K562 (cell line): Measurements from ENCODE around the gene C1orf167. TPM values are rescaled to one million over a fixed set of nuclear protein-coding genes. Genes with fewer than 3 reads are reported as not detected.
A peak's percentile ranks its signal among the peaks of the same experiment; 100 is the strongest.

Experiments used
- ATF2 ChIP-seq: sonication (generic); formaldehyde crosslinking; IDR thresholded peaks from 2 replicates; pipeline ENCODE4 v1.8.1; 2022; ENCODE audit warnings: missing genetic modification reagents
- BDP1 ChIP-seq: IDR thresholded peaks from 3 replicates; pipeline ENCODE4 v1.6.1; 2011; ENCODE audit not compliant: insufficient read length, insufficient read depth
- BRD4 ChIP-seq: fragments of 200-600 bp; sonication (generic); IDR thresholded peaks from 2 replicates; pipeline ENCODE4 v1.6.1; 2017; ENCODE audit warnings: inconsistent platforms
- CCAR2 ChIP-seq: fragments of 200-400 bp; formaldehyde crosslinking; IDR thresholded peaks from 2 replicates; pipeline ENCODE4 v1.6.1; 2017; ENCODE audit warnings: mild to moderate bottlenecking, low read depth, low read length
- CREM ChIP-seq: IDR thresholded peaks from 2 replicates; pipeline ENCODE4 v1.6.1; 2014; ENCODE audit warnings: antibody characterized with exemption, low read depth
- CXXC5 ChIP-seq: fragments of 250-450 bp; sonication (Bioruptor Pico); IDR thresholded peaks from 2 replicates; pipeline ENCODE4 v1.8.0; 2022; ENCODE audit warnings: inconsistent platforms, mild to moderate bottlenecking, moderate library complexity
- DDX20 ChIP-seq: fragments of 450-650 bp; IDR thresholded peaks from 2 replicates; pipeline ENCODE4 v1.6.1; 2016; ENCODE audit warnings: missing genetic modification characterization, low read depth, mild to moderate bottlenecking, missing compliant biosample characterization, moderate library complexity
- DMBX1 ChIP-seq: fragments of 250-450 bp; sonication (Bioruptor Pico); IDR thresholded peaks from 2 replicates; pipeline ENCODE4 v1.8.0; 2022; ENCODE audit warnings: inconsistent platforms, mild to moderate bottlenecking, moderate library complexity, borderline replicate concordance
- GTF2E2 ChIP-seq: fragments of 200-800 bp; sonication (Bioruptor generic); IDR thresholded peaks from 2 replicates; pipeline ENCODE4 v1.6.1; 2016; ENCODE audit warnings: missing genetic modification characterization, missing compliant biosample characterization
- ILK ChIP-seq: fragments of 450-650 bp; IDR thresholded peaks from 2 replicates; pipeline ENCODE4 v1.6.1; 2016; ENCODE audit warnings: missing genetic modification characterization, low read depth, mild to moderate bottlenecking, missing compliant biosample characterization, moderate library complexity, borderline replicate concordance
- JUN ChIP-seq, 2 experiments: sonication (generic) in 1 of 2; formaldehyde crosslinking in 1 of 2; IDR thresholded peaks; 2 replicates each; pipeline versions ENCODE4 v1.6.1 to v1.8.0; 2012 to 2022; ENCODE audit warnings: borderline replicate concordance in 2 of 2, mild to moderate bottlenecking in 2 of 2, improper control_type of control experiment in 1 of 2, low read depth in 1 of 2, low read length in 1 of 2, missing genetic modification reagents in 1 of 2
- MAX ChIP-seq: sonication (generic); formaldehyde crosslinking; IDR thresholded peaks from 2 replicates; pipeline ENCODE4 v1.9.0; 2022; ENCODE audit warnings: mild to moderate bottlenecking, missing genetic modification reagents
- NFRKB ChIP-seq: fragments of 450-650 bp; IDR thresholded peaks from 2 replicates; pipeline ENCODE4 v1.6.1; 2016; ENCODE audit warnings: low read depth
- POLR2AphosphoS5 ChIP-seq: IDR thresholded peaks from 2 replicates; pipeline ENCODE4 v1.6.1; 2011; ENCODE audit warnings: mild to moderate bottlenecking, low read depth, low read length, moderate library complexity; ENCODE audit not compliant: control insufficient read depth, insufficient read depth
- RBBP5 ChIP-seq: fragments of 200-600 bp; sonication (generic); IDR thresholded peaks from 2 replicates; pipeline ENCODE4 v1.6.1; 2012; ENCODE audit warnings: borderline replicate concordance, mild to moderate bottlenecking, low read length, control low read depth, inconsistent platforms; ENCODE audit not compliant: insufficient read depth, poor library complexity, severe bottlenecking
- RCOR1 ChIP-seq, 2 experiments: IDR thresholded peaks; 2 replicates each; pipeline ENCODE4 v1.6.1; 2012; ENCODE audit warnings: low read depth in 2 of 2, low read length in 2 of 2, borderline replicate concordance in 1 of 2, improper control_type of control experiment in 1 of 2
- TFAP4 ChIP-seq: sonication (generic); formaldehyde crosslinking; IDR thresholded peaks from 2 replicates; pipeline ENCODE4 v1.8.0; 2022; ENCODE audit warnings: missing genetic modification reagents, mild to moderate bottlenecking, moderate library complexity, borderline replicate concordance
- TOE1 ChIP-seq, 2 experiments: fragments of 450-650 bp in 1 of 2; sonication (generic) in 1 of 2; formaldehyde crosslinking in 1 of 2; IDR thresholded peaks; 2 replicates each; pipeline versions ENCODE4 v1.7.1 to v1.8.0; 2016 to 2022; ENCODE audit warnings: borderline replicate concordance in 2 of 2, mild to moderate bottlenecking in 2 of 2, antibody characterized with exemption in 1 of 2, inconsistent platforms in 1 of 2, low read depth in 1 of 2, missing genetic modification reagents in 1 of 2, moderate library complexity in 1 of 2
- WHSC1 ChIP-seq: IDR thresholded peaks from one replicate; pipeline ENCODE4 v1.6.1; 2012; ENCODE audit warnings: low read length, control low read depth, inconsistent platforms
- XRCC3 ChIP-seq: fragments of 450-650 bp; IDR thresholded peaks from 2 replicates; pipeline ENCODE4 v1.6.1; 2017; ENCODE audit warnings: mild to moderate bottlenecking, moderate library complexity
- ZKSCAN1 ChIP-seq: fragments of 150-350 bp; IDR thresholded peaks from 2 replicates; pipeline ENCODE4 v1.6.1; 2016; ENCODE audit warnings: low read depth, low read length
- ZNF583 ChIP-seq: fragments of 250-450 bp; sonication (Bioruptor Pico); IDR thresholded peaks from 2 replicates; pipeline ENCODE4 v1.4.0; 2020
- ZSCAN32 ChIP-seq: fragments of 450-650 bp; formaldehyde crosslinking; IDR thresholded peaks from 2 replicates; pipeline ENCODE4 v1.4.0; 2020; ENCODE audit warnings: mild to moderate bottlenecking, moderate library complexity
- polyA plus RNA-seq, 8 experiments: library from polyadenylated mRNA; depleted of rRNA in 4 of 8; stranded (reverse) in 5 of 8; unstranded in 3 of 8; fragments of >200 nt; fragmentation: Nextera tagmentation in 2 of 8; fragmentation: Illumina TruSeq in 1 of 8; extraction: Ambion mirVana in 2 of 8; extraction: Trizol in 1 of 8; gene quantifications; 2 replicates each; pipeline versions ENCODE4 v1.2.1 to v1.2.3, GENCODE V29; 2011 to 2014; ENCODE audit warnings: inconsistent platforms in 1 of 8, missing spikeins in 1 of 8
- total RNA-seq, 7 experiments: library from RNA; depleted of rRNA in 6 of 7; stranded (reverse); fragments of >200 nt in 6 of 7; fragmentation: Illumina TruSeq in 2 of 7; extraction: Trizol in 2 of 7; gene quantifications; 2 replicates each; pipeline versions ENCODE4 v1.2.1 to v1.2.3, GENCODE V29; 2011 to 2021; ENCODE audit warnings: low replicate concordance in 1 of 7

Gene C1orf167
- total and polyA plus RNA-seq, 9 of the 15 experiments (the other 6 are each of a cell fraction or from before 2014, with no cell fraction given), result 0.22 to 0.86 (median 0.31) TPM; not detected in 2

- TF ChIP-seq RCOR1 (IDR thresholded peaks at IDR 0.05; ENCODE audit: borderline replicate concordance in 1 of 2, low read depth in 2 of 2, low read length in 2 of 2), result 0 out of 4 replicates have a peak, but pooled peaks of 1 of the 2 experiments have one; percentile 1
- peak; percentile 12; the same call in 1 of the 2 replicates for TF ChIP-seq CREM
- TF ChIP-seq CCAR2, result no peak
- peak; percentile 15; the same call in 1 of the 2 replicates for TF ChIP-seq MAX (CRISPR knock-in tag)
- TF ChIP-seq ATF2 (CRISPR knock-in tag), result no peak
- no peak for TF ChIP-seq ZKSCAN1
- no peak for TF ChIP-seq BDP1
- 0 out of 2 replicates have a peak, but pooled peaks have one; percentile 61 for TF ChIP-seq NFRKB
- TF ChIP-seq ZNF583 (CRISPR knock-in tag), result 0 out of 2 replicates have a peak, but pooled peaks have one; percentile 22
- TF ChIP-seq TOE1 (IDR thresholded peaks at IDR 0.05; ENCODE audit: borderline replicate concordance), result no peak
- TF ChIP-seq TOE1 (CRISPR knock-in tag; IDR thresholded peaks at IDR 0.05; ENCODE audit: borderline replicate concordance, low read depth), result 0 out of 2 replicates have a peak, but pooled peaks have one; percentile 19
- TF ChIP-seq ZSCAN32 (CRISPR knock-in tag), result no peak
- peak; percentile 9 for TF ChIP-seq RBBP5
- TF ChIP-seq POLR2AphosphoS5, result no peak
- TF ChIP-seq DDX20 (tag), result no peak
- 0 out of 2 replicates have a peak, but pooled peaks have one; percentile 58 for TF ChIP-seq BRD4
- peak; percentile 50; the same call in 1 of the 2 replicates for TF ChIP-seq TFAP4
- no peak for TF ChIP-seq GTF2E2 (tag)
- peak; percentile 84; the same call in 1 of the 2 replicates for TF ChIP-seq JUN (IDR thresholded peaks at IDR 0.05; ENCODE audit: borderline replicate concordance, low read depth, low read length)
- TF ChIP-seq JUN (CRISPR knock-in tag; IDR thresholded peaks at IDR 0.05; ENCODE audit: borderline replicate concordance), result no peak
- TF ChIP-seq WHSC1, result peak; percentile 70
- TF ChIP-seq DMBX1 (CRISPR knock-in tag), result peak; percentile 87
- TF ChIP-seq ILK (tag), result no peak
- no peak for TF ChIP-seq XRCC3
- peak; percentile 64; the same call in 1 of the 2 replicates for TF ChIP-seq CXXC5
Observed at GRCh38 chr1:11800756-11801433, 38.9 kb downstream of the C1orf167 start (continued).
